ENCODE measurements around the gene MAP2K2. TPM values are rescaled to one million over a fixed set of nuclear protein-coding genes. Genes with fewer than 3 reads are reported as not detected.

The MAP2K2 gene
- total and polyA plus RNA-seq, 9 of the 15 experiments (the other 6 are each of a cell fraction or from before 2014, with no cell fraction given), result 1.0 to 151 (median 58.3) TPM

DNA sequence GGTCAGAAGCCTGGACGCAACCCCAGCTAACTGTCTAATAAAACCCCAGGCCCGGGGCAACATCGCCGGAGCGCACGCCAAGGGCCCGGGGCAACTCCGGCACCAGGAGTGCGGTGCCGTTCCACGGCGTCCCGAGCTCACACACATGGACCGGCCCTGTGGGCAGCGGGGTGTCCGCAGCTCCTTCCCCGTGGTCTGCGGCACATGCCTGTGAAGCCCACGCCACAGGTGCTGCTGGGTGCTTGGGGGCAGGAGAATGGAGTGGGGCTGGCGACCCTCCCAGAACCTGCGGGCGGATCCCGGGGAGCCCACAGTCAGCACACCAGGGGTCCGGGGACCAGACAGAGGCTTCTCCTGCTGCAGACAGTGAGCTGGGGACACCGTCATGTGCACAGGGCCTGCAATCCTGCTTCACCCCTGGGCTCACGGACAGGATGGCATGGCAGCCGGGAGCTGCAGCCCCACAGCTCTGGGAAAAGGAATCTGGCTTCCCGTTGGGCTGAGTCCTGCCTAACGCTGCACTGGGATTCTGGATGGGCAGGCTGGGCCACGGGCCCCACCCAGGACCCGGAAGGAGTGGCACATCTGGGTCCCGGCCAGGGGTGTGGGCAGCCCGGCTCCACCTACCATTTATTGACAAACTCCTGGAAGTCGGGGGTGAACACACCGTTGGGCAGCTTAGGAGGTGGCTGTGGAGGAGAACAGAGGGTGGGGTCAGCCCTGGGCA is 29.0 kb downstream of the MAP2K2 start:
- Histone ChIP-seq H3K27ac (ENCODE audit: extremely low read depth, low read depth, low read length) (no peak overlapping the region), H3K27me3 (ENCODE audit: control insufficient read depth in 2 of 2, insufficient read depth in 2 of 2, low read length in 2 of 2) (no peaks in the 10 kb centered on the region), H3K79me2 (ENCODE audit: control insufficient read depth, insufficient read depth, low read length) (no peaks in the 10 kb centered on the region), H3K36me3 (ENCODE audit: control insufficient read depth, insufficient read depth, low read length) (peaks cover 69% of the 10 kb centered on the region; the same call in 2 of the 3 replicates), H3K9me3 (replicated peaks; ENCODE audit: control insufficient read depth, insufficient read depth, low read depth, low read length) (no peaks in the 10 kb centered on the region), H3K9me1 (ENCODE audit: control insufficient read depth, insufficient read depth, low read length) (no peaks in the 10 kb centered on the region), H2AFZ (ENCODE audit: low read depth, low read length) (no peak overlapping the region), H3K4me1 (replicated peaks in 1 of 2; ENCODE audit: control insufficient read depth in 2 of 2, insufficient read depth in 2 of 2, low read length in 2 of 2) (peaks cover 0 to 31% of the 10 kb centered on the region in 2 experiments; a peak in 2 of 5 replicates), H3K4me3 (no peak overlapping the region), H3K9ac (ENCODE audit: insufficient read depth in 1 of 2, low read depth in 2 of 2, low read length in 2 of 2) (no peak overlapping the region; a peak in 1 of 4 replicates), H3K4me2 (ENCODE audit: insufficient read depth, low read length) (no peak overlapping the region), H4K20me1 (replicated peaks; ENCODE audit: control insufficient read depth, insufficient read depth, low read length) (no peaks in the 10 kb centered on the region)
- 92% methylated on average over 30 of the region's 35 CpGs for WGBS (ENCODE audit: insufficient coverage, low coverage, missing lambda C conversion rate)
- peak; percentile 47 for TF ChIP-seq POLR2G (IDR thresholded peaks at IDR 0.05; ENCODE audit: low read depth, low read length)
- no peak for TF ChIP-seq ZNF165 (CRISPR knock-in tag; IDR thresholded peaks at IDR 0.05; ENCODE audit: borderline replicate concordance)
- TF ChIP-seq RBM22 (IDR thresholded peaks at IDR 0.05; ENCODE audit: low read depth, low read length, poor library complexity, severe bottlenecking), result peak; percentile 44
- no peak for TF ChIP-seq MBD2 (IDR thresholded peaks at IDR 0.05; ENCODE audit: borderline replicate concordance, low read depth)
- in situ Hi-C loops (cut with MboI), result no loop called here
- ATAC-seq (no peak), DNase-seq (ENCODE audit: extremely low read depth in 1 of 4, low spot score in 3 of 4) (no peak), FAIRE-seq (no peak)
- BruUV-seq (replicated peaks), result no TSS peak
- CTCF ChIA-PET (ENCODE audit: low intra/inter-chr PET ratio), result no interaction called here
- intact Hi-C loops (cut with micrococcal nuclease), result no loop called here
- POLR2A ChIA-PET, result interaction anchor here (0.7 kb wide), 1 partner anchor 11 kb away, joined by 3 read pairs; no protein-coding TSS in a partner anchor

DNA sequence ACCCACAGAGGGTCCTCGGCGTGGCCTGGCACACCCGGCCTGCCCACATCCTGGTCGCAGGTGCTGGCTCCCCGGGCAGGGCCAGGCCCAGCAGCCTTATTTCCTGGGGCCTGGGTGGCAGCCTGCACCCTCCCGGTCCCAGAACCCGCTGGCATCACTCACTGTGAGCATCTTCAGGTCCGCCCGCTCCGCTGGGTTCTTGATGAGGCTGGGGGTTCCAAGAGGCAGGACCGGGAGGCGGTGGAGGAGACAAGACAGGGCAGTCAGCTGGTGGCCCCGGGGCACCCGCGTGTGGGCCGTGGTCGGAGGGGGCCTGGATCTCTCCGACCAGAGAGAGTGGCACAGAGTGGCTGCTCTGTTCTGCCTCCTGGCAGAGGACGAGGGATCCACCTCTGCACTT is 29.6 kb downstream of the MAP2K2 start:
- ChIA-PET CTCF (ENCODE audit: low intra/inter-chr PET ratio) (no interaction called here), POLR2A (interaction anchor here (1.1 to 2.5 kb wide), 2 partner anchors 12 to 26 kb away, joined by 3 to 13 read pairs; no protein-coding TSS in a partner anchor)
- no peak for TF ChIP-seq ZC3H11A (IDR thresholded peaks at IDR 0.05; ENCODE audit: low read depth, low read length)
- TF ChIP-seq FOXP1 (CRISPR knock-in tag; IDR thresholded peaks at IDR 0.05), result no peak
- DNase-seq (ENCODE audit: extremely low read depth in 1 of 4, low spot score in 3 of 4) (no peak), FAIRE-seq (no peak), ATAC-seq (no peak)
- Histone ChIP-seq H3K4me2 (ENCODE audit: insufficient read depth, low read length) (no peak overlapping the region), H3K4me1 (replicated peaks in 1 of 2; ENCODE audit: control insufficient read depth in 2 of 2, insufficient read depth in 2 of 2, low read length in 2 of 2) (peaks cover under 1 to 38% of the 10 kb centered on the region in 2 experiments; a peak in 4 of 5 replicates), H3K27me3 (ENCODE audit: control insufficient read depth in 2 of 2, insufficient read depth in 2 of 2, low read length in 2 of 2) (no peaks in the 10 kb centered on the region), H2AFZ (ENCODE audit: low read depth, low read length) (no peak overlapping the region), H3K9ac (ENCODE audit: insufficient read depth in 1 of 2, low read depth in 2 of 2, low read length in 2 of 2) (no peak overlapping the region), H3K36me3 (ENCODE audit: control insufficient read depth, insufficient read depth, low read length) (peaks cover 70% of the 10 kb centered on the region; the same call in 2 of the 3 replicates), H3K9me1 (ENCODE audit: control insufficient read depth, insufficient read depth, low read length) (no peaks in the 10 kb centered on the region), H3K4me3 (no peak overlapping the region), H3K9me3 (replicated peaks; ENCODE audit: control insufficient read depth, insufficient read depth, low read depth, low read length) (no peaks in the 10 kb centered on the region), H4K20me1 (replicated peaks; ENCODE audit: control insufficient read depth, insufficient read depth, low read length) (no peaks in the 10 kb centered on the region), H3K27ac (ENCODE audit: extremely low read depth, low read depth, low read length) (no peak overlapping the region), H3K79me2 (ENCODE audit: control insufficient read depth, insufficient read depth, low read length) (no peaks in the 10 kb centered on the region)
- intact Hi-C loops (cut with micrococcal nuclease), result no loop called here
- BruUV-seq (replicated peaks), result no TSS peak
- WGBS (ENCODE audit: insufficient coverage, low coverage, missing lambda C conversion rate), result 98% methylated on average over 18 of the region's 19 CpGs
- in situ Hi-C loops (cut with MboI), result no loop called here
